ENCODE measurements around the gene PTGDR2. TPM values are rescaled to one million over a fixed set of nuclear protein-coding genes. Genes with fewer than 3 reads are reported as not detected.

The PTGDR2 gene
- total and polyA plus RNA-seq, 9 of the 15 experiments (the other 6 are each of a cell fraction or from before 2014, with no cell fraction given), result 0.51 to 2.6 (median 1.6) TPM

GRCh38 chr11:60891103-60891741 is 35.5 kb upstream of the PTGDR2 start (continued):
- TF ChIP-seq JUND (IDR thresholded peaks at IDR 0.05; ENCODE audit: borderline replicate concordance, low read depth, low read length) (peak; percentile 46; the same call in 1 of the 2 replicates), JUND (tag; IDR thresholded peaks at IDR 0.05; ENCODE audit: borderline replicate concordance, low read depth, low read length) (no peak; the same call in 2 of the 3 replicates), ZNF121 (CRISPR knock-in tag; conservative IDR thresholded peaks at IDR 0.05) (no peak), ZBTB7A (IDR thresholded peaks at IDR 0.05; ENCODE audit: borderline replicate concordance, control insufficient read depth, low read depth, low read length) (peak; percentile 27; the same call in 1 of the 2 replicates), ZNF780A (CRISPR knock-in tag; IDR thresholded peaks at IDR 0.05) (no peak), EP300 (IDR thresholded peaks at IDR 0.05; ENCODE audit: low read length) (peak; percentile 74; the same call in 1 of the 2 replicates), TEAD2 (tag; IDR thresholded peaks at IDR 0.05) (no peak), KDM1A (IDR thresholded peaks at IDR 0.05) (peak; percentile 73 to 83), NFE2 (IDR thresholded peaks at IDR 0.05; ENCODE audit: low read depth) (peak; percentile 39; the same call in 1 of the 2 replicates), ZNF740 (CRISPR knock-in tag; IDR thresholded peaks at IDR 0.05) (peak; percentile 82; the same call in 1 of the 2 replicates), ZNF740 (tag; IDR thresholded peaks at IDR 0.05) (no peak), TEAD1 (CRISPR knock-in tag; IDR thresholded peaks at IDR 0.05) (peak in 1 of 2 experiments; percentile 79; a peak in 3 of 4 replicates), CXXC5 (CRISPR knock-in tag; IDR thresholded peaks at IDR 0.05) (peak; percentile 93), MYNN (IDR thresholded peaks at IDR 0.05) (0 out of 2 replicates have a peak, but pooled peaks have one; percentile 32), MYNN (CRISPR knock-in tag; IDR thresholded peaks at IDR 0.05) (no peak), ATF7 (IDR thresholded peaks at IDR 0.05) (peak; percentile 33; the same call in 1 of the 2 replicates), SP1 (CRISPR knock-in tag; IDR thresholded peaks at IDR 0.05) (peak; percentile 25; the same call in 1 of the 2 replicates), ZNF318 (IDR thresholded peaks at IDR 0.05; ENCODE audit: borderline replicate concordance in 1 of 2, low read depth in 1 of 2) (no peak), TFAP4 (CRISPR knock-in tag; IDR thresholded peaks at IDR 0.05; ENCODE audit: borderline replicate concordance) (peak; percentile 16; the same call in 1 of the 2 replicates)

All from K562 (cell line).